HepG2 (cell line): ENCODE results near the gene RPL38. TPM values are rescaled to one million over a fixed set of nuclear protein-coding genes. Genes with fewer than 3 reads are reported as not detected.

Experiments
- ATAC-seq: fragments of 200-7000 bp; cut with Tn5 transposase; 3 replicates; pipeline ENCODE4 v1.9.1; 2020; ENCODE audit warnings: mild to moderate bottlenecking, moderate library complexity
- BruUV-seq: library from RNA; stranded (reverse); fragments of 400-500 nt; replicated peaks from 2 replicates; lab custom pipeline; 2021; lab: Mats Ljungman, UMichigan
- CTCF ChIA-PET: fragments of 300-600 bp; formaldehyde crosslinking; extraction: SDS; loops from one replicate; lab custom pipeline; 2021; ENCODE audit warnings: low total read pairs, inconsistent platforms, low intra/inter-chr PET ratio; lab: Yijun Ruan, JAX
- POLR2A ChIA-PET: fragments of 350-600 bp; sonication (Branson Sonifier 250); formaldehyde crosslinking; loops from one replicate; lab custom pipeline; 2020; ENCODE audit warnings: antibody characterized with exemption, inconsistent platforms; lab: Yijun Ruan, JAX
- DNase-seq: peaks from one replicate; pipeline ENCODE4 v3.0.0-alpha.2; 2015; ENCODE audit warnings: low spot score
- FAIRE-seq: peaks from 3 replicates; lab custom pipeline; 2011; peaks lifted over from hg19 to GRCh38; lab: Jason Lieb, UNC
- H2AFZ ChIP-seq: one replicate; pipeline ENCODE4 v1.6.1; 2011; ENCODE audit warnings: low read length, inconsistent platforms
- H3K27ac ChIP-seq: fragments of 300-600 bp; 3 replicates; pipeline ENCODE4 v1.8.0; 2011; ENCODE audit warnings: mixed run types, mild to moderate bottlenecking, mixed read lengths, low read length, inconsistent platforms; ENCODE audit not compliant: insufficient read depth; ENCODE audit errors: extremely low read length
- H3K27me3 ChIP-seq, 2 experiments: fragments of 200-600 bp in 1 of 2; 2 replicates in 1 of 2; 3 replicates in 1 of 2; pipeline versions ENCODE4 v1.6.0 to v1.8.0; 2011; ENCODE audit warnings: low read length in 2 of 2, mild to moderate bottlenecking in 2 of 2, moderate library complexity in 2 of 2, inconsistent platforms in 1 of 2; ENCODE audit not compliant: insufficient read depth in 2 of 2, control insufficient read depth in 1 of 2
- H3K36me3 ChIP-seq, 2 experiments: fragments of 200-600 bp in 1 of 2; replicated peaks in 1 of 2; 2 replicates in 1 of 2; 3 replicates in 1 of 2; pipeline versions ENCODE4 v1.5.1 to v1.8.0; 2011; ENCODE audit warnings: low read length in 2 of 2, inconsistent platforms in 1 of 2; ENCODE audit not compliant: insufficient read depth in 2 of 2, control insufficient read depth in 1 of 2
- H3K4me1 ChIP-seq: 2 replicates; pipeline ENCODE4 v1.5.1; 2012; ENCODE audit warnings: low read length, inconsistent platforms; ENCODE audit not compliant: insufficient read depth
- H3K4me2 ChIP-seq: 2 replicates; pipeline ENCODE4 v1.6.0; 2011; ENCODE audit warnings: low read depth, low read length, inconsistent platforms
- H3K4me3 ChIP-seq, 3 experiments: fragments of 200-600 bp in 1 of 3; sonication (generic), shearing (Covaris generic) in 1 of 3; replicated peaks in 1 of 3; 2 replicates each; pipeline ENCODE4 v1.5.1; 2011 to 2016; ENCODE audit warnings: low read length in 3 of 3, inconsistent platforms in 2 of 3, low read depth in 2 of 3, mild to moderate bottlenecking in 2 of 3, control low read depth in 1 of 3, mixed read lengths in 1 of 3; ENCODE audit not compliant: insufficient read depth in 1 of 3
- H3K79me2 ChIP-seq: one replicate; pipeline ENCODE4 v1.6.1; 2011; ENCODE audit warnings: low read length, inconsistent platforms; ENCODE audit not compliant: insufficient read depth
- H3K9ac ChIP-seq: 2 replicates; pipeline ENCODE4 v1.6.0; 2011; ENCODE audit warnings: mild to moderate bottlenecking, low read depth, low read length, inconsistent platforms; ENCODE audit not compliant: insufficient read depth
- H3K9me3 ChIP-seq: 2 replicates; pipeline ENCODE4 v1.5.1; 2012; ENCODE audit warnings: mild to moderate bottlenecking, low read length
- H4K20me1 ChIP-seq: 2 replicates; pipeline ENCODE4 v1.6.0; 2011; ENCODE audit warnings: inconsistent platforms, mild to moderate bottlenecking, low read length, moderate library complexity; ENCODE audit not compliant: insufficient read depth
- BHLHE40 ChIP-seq: IDR thresholded peaks from 2 replicates; pipeline ENCODE4 v1.6.1; 2011; ENCODE audit warnings: low read length, improper control_type of control experiment
- FOXP1 ChIP-seq, 2 experiments: fragments of 450-650 bp in 1 of 2; IDR thresholded peaks; 2 replicates each; pipeline ENCODE4 v1.6.1; 2017 to 2018; ENCODE audit warnings: antibody characterized with exemption in 1 of 2
- HMGA1 ChIP-seq: sonication (generic); formaldehyde crosslinking; conservative IDR thresholded peaks from 2 replicates; pipeline ENCODE4 v1.4.0; 2020; ENCODE audit warnings: missing genetic modification reagents
- PHB2 ChIP-seq: fragments of 450-650 bp; IDR thresholded peaks from 2 replicates; pipeline ENCODE4 v1.6.1; 2018; ENCODE audit not compliant: partially characterized antibody
- PHF21A ChIP-seq: sonication (generic); formaldehyde crosslinking; IDR thresholded peaks from 2 replicates; pipeline ENCODE4 v1.5.0; 2020; ENCODE audit warnings: mild to moderate bottlenecking, missing genetic modification reagents
- RAD21 ChIP-seq: fragments of 450-650 bp; formaldehyde crosslinking; IDR thresholded peaks from 2 replicates; pipeline ENCODE4 v1.5.0; 2020; ENCODE audit warnings: mild to moderate bottlenecking
- RNF2 ChIP-seq: fragments of 450-650 bp; conservative IDR thresholded peaks from 2 replicates; pipeline ENCODE4 v1.6.1; 2016; ENCODE audit warnings: low read depth
- TAF1 ChIP-seq: sonication (generic); formaldehyde crosslinking; IDR thresholded peaks from 2 replicates; pipeline ENCODE4 v1.4.0; 2020; ENCODE audit warnings: missing genetic modification reagents
- ZNF224 ChIP-seq: sonication (generic); formaldehyde crosslinking; IDR thresholded peaks from 2 replicates; pipeline ENCODE4 v1.5.0; 2020; ENCODE audit warnings: mild to moderate bottlenecking, missing genetic modification reagents
- ZNF660 ChIP-seq: sonication (generic); formaldehyde crosslinking; IDR thresholded peaks from 2 replicates; pipeline ENCODE4 v1.5.1; 2020; ENCODE audit warnings: mild to moderate bottlenecking, low read depth, missing genetic modification reagents, borderline replicate concordance
- WGBS: methylation state at CpG from one replicate; pipeline ENCODE4 v1.1.6; 2017; ENCODE audit warnings: low lambda C conversion rate; 5-methylcytosine and 5-hydroxymethylcytosine counted together
- in situ Hi-C: cut with HindIII; loops from 2 replicates; pipeline ENCODE4 v1.10.0; 2017; ENCODE audit warnings: low pct_unique_long_range_greater_than_20kb; ENCODE audit not compliant: extremely low pct_ligation_motif_present
- intact Hi-C: fragments of 100-400 bp; cut with micrococcal nuclease; formaldehyde crosslinking; loops from one replicate; pipeline ENCODE4 v1.10.0; 2022; ENCODE audit not compliant: unreplicated experiment
- polyA plus RNA-seq, 8 experiments: library from polyadenylated mRNA; depleted of rRNA in 3 of 8; stranded (reverse) in 7 of 8; unstranded in 1 of 8; fragments of >200 nt; fragmentation: Illumina TruSeq in 4 of 8; extraction: Trizol in 4 of 8; gene quantifications; 2 replicates each; pipeline versions ENCODE4 v1.2.1 to v1.2.3, GENCODE V29; 2011 to 2016; ENCODE audit warnings: low read depth in 4 of 8, missing spikeins in 1 of 8, mixed read lengths in 1 of 8; ENCODE audit not compliant: insufficient read depth in 1 of 8
- total RNA-seq, 5 experiments: library from RNA; depleted of rRNA; stranded (reverse); fragments of >200 nt; fragmentation: Illumina TruSeq; extraction: Trizol; gene quantifications; 2 replicates each; pipeline ENCODE4 v1.2.3, GENCODE V29; 2016; ENCODE audit warnings: low read depth in 1 of 5
- TF ChIP-seq, protein P1 (sequence below): sonication (generic); formaldehyde crosslinking; IDR thresholded peaks from 2 replicates; pipeline ENCODE4 v1.5.1; 2020; ENCODE audit warnings: mild to moderate bottlenecking, missing genetic modification reagents, moderate library complexity
- TF ChIP-seq, protein P2 (sequence below): sonication (generic); IDR thresholded peaks from 2 replicates; pipeline ENCODE4 v1.6.1; 2016; ENCODE audit warnings: low read depth, borderline replicate concordance
- TF ChIP-seq, protein P3 (sequence below): sonication (generic); formaldehyde crosslinking; IDR thresholded peaks from 2 replicates; pipeline ENCODE4 v1.8.1; 2023; ENCODE audit warnings: mild to moderate bottlenecking, inconsistent platforms, moderate library complexity, missing genetic modification reagents, borderline replicate concordance
- TF ChIP-seq, protein P4 (sequence below): IDR thresholded peaks from 2 replicates; pipeline ENCODE4 v1.6.1; 2016; ENCODE audit warnings: missing compliant biosample characterization, missing genetic modification reagents, borderline replicate concordance

The RPL38 gene
- total and polyA plus RNA-seq, 2 of the 13 experiments (the other 11 are each of a cell fraction or from before 2014, with no cell fraction given) = 2,370 to 2,372 TPM

DNA sequence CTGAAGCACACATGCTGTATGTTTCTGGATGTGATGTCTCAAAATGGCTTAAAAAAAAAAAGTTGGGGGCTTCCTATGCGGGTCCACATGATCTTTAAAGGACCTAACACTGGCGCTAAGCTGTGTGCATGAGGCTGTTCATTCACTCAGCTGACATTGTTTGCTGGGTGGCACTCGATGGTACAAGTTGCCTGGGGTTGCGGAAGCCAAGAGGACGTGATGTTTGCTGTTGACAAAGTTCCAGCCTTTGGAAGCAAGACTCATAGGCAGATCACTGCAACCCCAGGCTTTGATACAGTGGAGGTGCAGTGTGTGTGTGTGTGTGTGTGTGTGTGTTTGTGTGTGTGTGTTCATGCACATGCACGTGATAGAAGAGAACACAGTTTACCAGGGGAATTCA is 41.1 kb downstream of the RPL38 start:
- ATAC-seq (peak; percentile 19; the same call in 1 of the 3 replicates), FAIRE-seq (no peak), DNase-seq (no peak)
- Histone ChIP-seq H3K9ac (no peak overlapping the region), H3K4me3 (no peak overlapping the region), H2AFZ (no peak overlapping the region), H4K20me1 (no peaks in the 10 kb centered on the region), H3K4me2 (no peak overlapping the region), H3K9me3 (no peaks in the 10 kb centered on the region), H3K27ac (no peak overlapping the region), H3K79me2 (no peaks in the 10 kb centered on the region), H3K4me1 (peaks cover 10% of the 10 kb centered on the region), H3K36me3 (no peaks in the 10 kb centered on the region), H3K27me3 (peaks cover 0 to 1% of the 10 kb centered on the region in 2 experiments; a peak in 1 of 5 replicates)
- in situ Hi-C loops (no loop called here), intact Hi-C loops (no loop called here)
- CTCF ChIA-PET = no interaction called here
- BruUV-seq = no TSS peak
- POLR2A ChIA-PET = no interaction called here
- 16% methylated on average over 6 of the region's 6 CpGs for WGBS
- 0 out of 2 replicates have a peak, but pooled peaks have one; percentile 6 for TF ChIP-seq FOXP1 (IDR thresholded peaks at IDR 0.05)
- TF ChIP-seq FOXP1 (CRISPR knock-in tag; IDR thresholded peaks at IDR 0.05) = no peak
- no peak for TF ChIP-seq ZNF660
- TF ChIP-seq BHLHE40 = peak; percentile 79

DNA sequence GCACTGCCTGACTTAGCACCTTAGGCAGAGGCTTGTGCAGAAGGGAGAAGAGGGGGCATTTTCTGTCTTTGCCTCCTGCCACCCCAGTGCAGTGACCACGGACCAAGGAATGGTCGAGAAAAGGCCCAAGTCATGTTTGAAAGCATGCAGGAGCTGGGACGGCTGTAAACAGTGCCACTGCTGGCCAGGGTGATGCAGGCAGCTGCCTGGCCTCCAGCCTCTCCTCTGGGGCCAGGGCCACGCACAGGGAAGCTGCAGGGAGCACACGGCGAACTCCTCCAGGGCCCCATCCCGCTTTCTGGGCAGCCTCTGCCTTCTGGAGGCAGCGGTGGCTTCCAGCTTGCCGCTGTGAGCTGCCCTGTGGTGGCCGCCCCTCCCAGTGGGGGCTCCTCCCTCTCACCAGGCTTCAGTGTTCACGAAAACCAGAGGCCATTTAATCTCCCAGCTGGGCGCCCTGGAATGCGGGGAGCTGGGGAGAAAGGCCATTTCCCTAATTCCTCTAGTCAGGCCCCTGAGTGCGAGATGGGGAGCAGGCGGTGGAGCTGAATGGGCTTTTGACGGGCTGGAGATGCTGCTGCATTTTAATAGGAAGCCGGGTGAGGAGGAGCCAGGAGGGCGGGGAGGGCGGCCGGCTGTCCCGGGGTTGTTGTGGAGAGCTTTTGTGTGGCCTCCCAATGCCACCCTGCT is 41.8 kb downstream of the RPL38 start:
- Histone ChIP-seq H4K20me1 (no peaks in the 10 kb centered on the region), H3K4me1 (peaks cover 10% of the 10 kb centered on the region), H3K4me3 (no peak overlapping the region), H3K27me3 (peaks cover 0 to 1% of the 10 kb centered on the region in 2 experiments; a peak in 1 of 5 replicates), H3K27ac (no peak overlapping the region), H2AFZ (no peak overlapping the region), H3K4me2 (0 out of 2 replicates have a peak overlapping the region, but pooled peaks have one; percentile 13), H3K9me3 (no peaks in the 10 kb centered on the region), H3K9ac (no peak overlapping the region), H3K36me3 (no peaks in the 10 kb centered on the region), H3K79me2 (no peaks in the 10 kb centered on the region)
- WGBS = 47% methylated on average over 17 of the region's 21 CpGs
- no peak for DNase-seq
- intact Hi-C loops (no loop called here), in situ Hi-C loops (no loop called here)
- ChIA-PET CTCF (no interaction called here), POLR2A (no interaction called here)
- FAIRE-seq = no peak
- peak; percentile 35 for ATAC-seq
- BruUV-seq = no TSS peak
- no peak for TF ChIP-seq HMGA1 (CRISPR knock-in tag)
- TF ChIP-seq ZNF224 = no peak
- no peak for TF ChIP-seq RNF2
- TF ChIP-seq, protein P1, sequence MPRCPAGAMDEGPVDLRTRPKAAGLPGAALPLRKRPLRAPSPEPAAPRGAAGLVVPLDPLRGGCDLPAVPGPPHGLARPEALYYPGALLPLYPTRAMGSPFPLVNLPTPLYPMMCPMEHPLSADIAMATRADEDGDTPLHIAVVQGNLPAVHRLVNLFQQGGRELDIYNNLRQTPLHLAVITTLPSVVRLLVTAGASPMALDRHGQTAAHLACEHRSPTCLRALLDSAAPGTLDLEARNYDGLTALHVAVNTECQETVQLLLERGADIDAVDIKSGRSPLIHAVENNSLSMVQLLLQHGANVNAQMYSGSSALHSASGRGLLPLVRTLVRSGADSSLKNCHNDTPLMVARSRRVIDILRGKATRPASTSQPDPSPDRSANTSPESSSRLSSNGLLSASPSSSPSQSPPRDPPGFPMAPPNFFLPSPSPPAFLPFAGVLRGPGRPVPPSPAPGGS (CRISPR knock-in tag) = no peak
- TF ChIP-seq, protein P2, sequence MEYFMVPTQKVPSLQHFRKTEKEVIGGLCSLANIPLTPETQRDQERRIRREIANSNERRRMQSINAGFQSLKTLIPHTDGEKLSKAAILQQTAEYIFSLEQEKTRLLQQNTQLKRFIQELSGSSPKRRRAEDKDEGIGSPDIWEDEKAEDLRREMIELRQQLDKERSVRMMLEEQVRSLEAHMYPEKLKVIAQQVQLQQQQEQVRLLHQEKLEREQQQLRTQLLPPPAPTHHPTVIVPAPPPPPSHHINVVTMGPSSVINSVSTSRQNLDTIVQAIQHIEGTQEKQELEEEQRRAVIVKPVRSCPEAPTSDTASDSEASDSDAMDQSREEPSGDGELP = no peak
- no peak for TF ChIP-seq TAF1 (CRISPR knock-in tag)
- TF ChIP-seq, protein P3, sequence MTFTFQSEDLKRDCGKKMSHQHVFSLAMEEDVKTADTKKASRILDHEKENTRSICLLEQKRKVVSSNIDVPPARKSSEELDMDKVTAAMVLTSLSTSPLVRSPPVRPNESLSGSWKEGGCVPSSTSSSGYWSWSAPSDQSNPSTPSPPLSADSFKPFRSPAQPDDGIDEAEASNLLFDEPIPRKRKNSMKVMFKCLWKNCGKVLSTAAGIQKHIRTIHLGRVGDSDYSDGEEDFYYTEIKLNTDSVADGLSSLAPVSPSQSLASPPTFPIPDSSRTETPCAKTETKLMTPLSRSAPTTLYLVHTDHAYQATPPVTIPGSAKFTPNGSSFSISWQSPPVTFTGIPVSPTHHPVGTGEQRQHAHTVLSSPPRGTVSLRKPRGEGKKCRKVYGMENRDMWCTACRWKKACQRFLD (CRISPR knock-in tag) = no peak
- no peak for TF ChIP-seq PHF21A (CRISPR knock-in tag)
- no peak for TF ChIP-seq RAD21 (CRISPR knock-in tag)
- TF ChIP-seq, protein P4, sequence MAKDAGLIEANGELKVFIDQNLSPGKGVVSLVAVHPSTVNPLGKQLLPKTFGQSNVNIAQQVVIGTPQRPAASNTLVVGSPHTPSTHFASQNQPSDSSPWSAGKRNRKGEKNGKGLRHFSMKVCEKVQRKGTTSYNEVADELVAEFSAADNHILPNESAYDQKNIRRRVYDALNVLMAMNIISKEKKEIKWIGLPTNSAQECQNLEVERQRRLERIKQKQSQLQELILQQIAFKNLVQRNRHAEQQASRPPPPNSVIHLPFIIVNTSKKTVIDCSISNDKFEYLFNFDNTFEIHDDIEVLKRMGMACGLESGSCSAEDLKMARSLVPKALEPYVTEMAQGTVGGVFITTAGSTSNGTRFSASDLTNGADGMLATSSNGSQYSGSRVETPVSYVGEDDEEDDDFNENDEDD (CRISPR knock-in tag) = no peak
- no peak for TF ChIP-seq PHB2
